DND-41 (cell line): Measurements from ENCODE around the gene ADCY10.

Source experiments
- ATAC-seq: fragments of 200-7000 bp; cut with Tn5 transposase; 3 replicates; pipeline ENCODE4 v1.9.1; 2021; ENCODE audit warnings: low read depth; ENCODE audit not compliant: insufficient read depth
- DNase-seq: peaks from one replicate; pipeline ENCODE4 v3.0.0-alpha.2; 2020
- H2AFZ ChIP-seq: 2 replicates; pipeline ENCODE4 v1.6.0; 2012; ENCODE audit warnings: low read depth, low read length
- H3K27ac ChIP-seq: 2 replicates; pipeline ENCODE4 v1.5.1; 2012; ENCODE audit warnings: low read length, inconsistent platforms
- H3K27me3 ChIP-seq: fragments of 200-600 bp; sonication (generic); 2 replicates; pipeline ENCODE4 v1.6.0; 2012; ENCODE audit warnings: low read length, mild to moderate bottlenecking, inconsistent platforms; ENCODE audit not compliant: insufficient read depth, poor library complexity
- H3K36me3 ChIP-seq: 2 replicates; pipeline ENCODE4 v1.5.1; 2012; ENCODE audit warnings: low read length, inconsistent platforms; ENCODE audit not compliant: insufficient read depth
- H3K4me1 ChIP-seq: 2 replicates; pipeline ENCODE4 v1.5.1; 2012; ENCODE audit warnings: mild to moderate bottlenecking, low read length; ENCODE audit not compliant: insufficient read depth
- H3K4me2 ChIP-seq: 2 replicates; pipeline ENCODE4 v1.6.0; 2012; ENCODE audit warnings: mild to moderate bottlenecking, moderate library complexity, low read length, inconsistent platforms; ENCODE audit not compliant: insufficient read depth
- H3K4me3 ChIP-seq, 2 experiments: fragments of 200-600 bp in 1 of 2; shearing (Covaris generic) in 1 of 2; 2 replicates each; pipeline ENCODE4 v1.5.1; 2012 to 2016; ENCODE audit warnings: inconsistent platforms in 2 of 2, low read length in 2 of 2, mild to moderate bottlenecking in 2 of 2, low read depth in 1 of 2, moderate library complexity in 1 of 2
- H3K79me2 ChIP-seq: 2 replicates; pipeline ENCODE4 v1.6.0; 2012; ENCODE audit warnings: low read length, inconsistent platforms; ENCODE audit not compliant: insufficient read depth
- H3K9ac ChIP-seq: 2 replicates; pipeline ENCODE4 v1.6.0; 2012; ENCODE audit warnings: low read depth, mild to moderate bottlenecking, inconsistent platforms, low read length, moderate library complexity
- H3K9me3 ChIP-seq: 2 replicates; pipeline ENCODE4 v1.5.1; 2012; ENCODE audit warnings: low read length, moderate library complexity, mild to moderate bottlenecking, inconsistent platforms; ENCODE audit not compliant: insufficient read depth, severe bottlenecking
- H4K20me1 ChIP-seq: 2 replicates; pipeline ENCODE4 v1.6.0; 2012; ENCODE audit warnings: low read length; ENCODE audit not compliant: insufficient read depth
- EZH2 ChIP-seq: IDR thresholded peaks from 3 replicates; pipeline ENCODE4 v1.6.1; 2012; ENCODE audit warnings: borderline replicate concordance, low read depth, mild to moderate bottlenecking, moderate library complexity, low read length, inconsistent platforms; ENCODE audit not compliant: severe bottlenecking
- TF ChIP-seq, protein P1 (sequence below): IDR thresholded peaks from 2 replicates; pipeline ENCODE4 v1.5.1; 2012; ENCODE audit warnings: borderline replicate concordance, low read length, moderate library complexity, mild to moderate bottlenecking; ENCODE audit not compliant: poor library complexity, severe bottlenecking; ENCODE audit errors: extremely low read depth

The ADCY10 gene

DNA sequence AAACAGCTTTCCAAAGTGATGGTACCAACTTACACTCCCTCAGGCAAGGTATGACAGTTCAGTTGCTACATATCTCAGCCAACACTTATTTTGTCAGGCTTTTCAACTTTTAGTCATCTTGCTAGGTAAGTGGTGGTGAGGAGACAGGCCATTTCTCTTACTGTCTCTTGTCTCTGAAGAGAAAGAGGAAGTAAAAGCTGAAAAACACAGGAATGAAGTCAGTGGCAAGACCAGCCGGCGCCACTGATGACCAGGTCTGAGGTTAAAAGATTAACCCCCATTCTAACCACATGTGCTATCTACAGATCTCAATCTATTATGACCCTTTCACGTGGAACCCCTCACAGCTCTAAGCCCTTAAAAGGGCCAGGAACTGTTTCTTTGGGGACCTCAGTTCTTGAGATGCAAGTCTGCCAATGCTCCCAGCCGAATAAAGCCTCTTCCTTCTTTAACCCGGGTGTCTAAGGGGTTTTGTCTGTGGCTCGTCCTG, 4.2 kb downstream of the ADCY10 start:
- Histone ChIP-seq H3K4me1 (no peaks in the 10 kb centered on the region), H3K27ac (no peak overlapping the region), H3K9me3 (peaks cover 12% of the 10 kb centered on the region), H2AFZ (no peak overlapping the region), H3K79me2 (no peaks in the 10 kb centered on the region), H3K9ac (no peak overlapping the region), H4K20me1 (no peaks in the 10 kb centered on the region), H3K36me3 (no peaks in the 10 kb centered on the region), H3K4me3 (no peak overlapping the region), H3K27me3 (no peaks in the 10 kb centered on the region), H3K4me2 (no peak overlapping the region)
- DNase-seq (no peak), ATAC-seq (no peak)
- TF ChIP-seq, protein P1, sequence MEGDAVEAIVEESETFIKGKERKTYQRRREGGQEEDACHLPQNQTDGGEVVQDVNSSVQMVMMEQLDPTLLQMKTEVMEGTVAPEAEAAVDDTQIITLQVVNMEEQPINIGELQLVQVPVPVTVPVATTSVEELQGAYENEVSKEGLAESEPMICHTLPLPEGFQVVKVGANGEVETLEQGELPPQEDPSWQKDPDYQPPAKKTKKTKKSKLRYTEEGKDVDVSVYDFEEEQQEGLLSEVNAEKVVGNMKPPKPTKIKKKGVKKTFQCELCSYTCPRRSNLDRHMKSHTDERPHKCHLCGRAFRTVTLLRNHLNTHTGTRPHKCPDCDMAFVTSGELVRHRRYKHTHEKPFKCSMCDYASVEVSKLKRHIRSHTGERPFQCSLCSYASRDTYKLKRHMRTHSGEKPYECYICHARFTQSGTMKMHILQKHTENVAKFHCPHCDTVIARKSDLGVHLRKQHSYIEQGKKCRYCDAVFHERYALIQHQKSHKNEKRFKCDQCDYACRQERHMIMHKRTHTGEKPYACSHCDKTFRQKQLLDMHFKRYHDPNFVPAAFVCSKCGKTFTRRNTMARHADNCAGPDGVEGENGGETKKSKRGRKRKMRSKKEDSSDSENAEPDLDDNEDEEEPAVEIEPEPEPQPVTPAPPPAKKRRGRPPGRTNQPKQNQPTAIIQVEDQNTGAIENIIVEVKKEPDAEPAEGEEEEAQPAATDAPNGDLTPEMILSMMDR: no peak
- no peak for TF ChIP-seq EZH2

DNA sequence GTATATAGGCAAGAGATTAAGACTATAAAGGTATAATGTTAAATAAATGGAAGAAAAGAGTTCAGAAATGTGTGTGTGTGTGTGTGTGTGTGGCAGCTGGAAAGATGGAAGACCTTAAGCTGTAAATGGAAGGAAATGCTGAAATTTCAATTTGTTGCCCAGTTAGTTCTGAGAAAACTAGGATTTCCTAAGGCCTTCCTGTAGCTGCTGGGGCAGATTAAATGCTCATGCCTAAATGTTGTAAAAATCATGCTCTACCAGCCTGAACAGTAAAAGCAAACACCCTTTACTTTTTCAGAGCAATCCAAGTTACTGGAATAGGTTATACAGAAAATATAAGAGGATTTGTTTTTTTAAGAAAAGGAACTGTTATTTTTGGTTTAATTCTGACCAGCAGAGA, 8.3 kb downstream of the ADCY10 start:
- H2AFZ ChIP-seq: no peak overlapping the region

GRCh38 chr1:167905182-167905581, 8.8 kb downstream of the ADCY10 start:
- no peaks in the 10 kb centered on the region for H3K27me3 ChIP-seq
- ATAC-seq (no peak), DNase-seq (no peak)
- H2AFZ ChIP-seq: no peak overlapping the region
- H3K9me3 ChIP-seq: peaks cover 8% of the 10 kb centered on the region
- H3K27ac ChIP-seq: no peak overlapping the region
- H4K20me1 ChIP-seq: no peaks in the 10 kb centered on the region
- no peak overlapping the region for H3K4me3 ChIP-seq
- no peak overlapping the region for H3K9ac ChIP-seq
- H3K4me2 ChIP-seq: no peak overlapping the region
- no peaks in the 10 kb centered on the region for H3K4me1 ChIP-seq
- no peak for TF ChIP-seq EZH2
- TF ChIP-seq, protein P1: no peak
- no peaks in the 10 kb centered on the region for H3K36me3 ChIP-seq
- H3K79me2 ChIP-seq: no peaks in the 10 kb centered on the region

More for the DNA sequence above, 8.3 kb downstream of the ADCY10 start:
- DNase-seq: no peak
- Histone ChIP-seq H3K9me3 (peaks cover 12% of the 10 kb centered on the region), H3K4me2 (no peak overlapping the region), H3K27ac (no peak overlapping the region), H3K36me3 (no peaks in the 10 kb centered on the region), H3K79me2 (no peaks in the 10 kb centered on the region), H3K4me3 (no peak overlapping the region), H3K9ac (no peak overlapping the region), H3K27me3 (no peaks in the 10 kb centered on the region), H3K4me1 (no peaks in the 10 kb centered on the region), H4K20me1 (no peaks in the 10 kb centered on the region)
- ATAC-seq: no peak
- TF ChIP-seq, protein P1: no peak
- no peak for TF ChIP-seq EZH2
